Smooth muscle cell (in vitro differentiated cells): ENCODE data around the gene VGLL2. TPM values are rescaled to one million over a fixed set of nuclear protein-coding genes. Genes with fewer than 3 reads are reported as not detected.

Experiments used
- DNase-seq: peaks from one replicate; lab custom pipeline; 2025; ENCODE audit not compliant: unreplicated experiment; lab: John Stamatoyannopoulos, UW
- H2AFZ ChIP-seq: fragments of 200-600 bp; sonication (generic); 2 replicates; pipeline ENCODE4 v1.6.0; 2016; ENCODE audit warnings: antibody characterized with exemption, low read depth, mild to moderate bottlenecking
- H3F3A ChIP-seq: fragments of 200-600 bp; sonication (generic); 2 replicates; pipeline ENCODE4 v1.6.0; 2017; ENCODE audit warnings: antibody characterized with exemption, low read depth
- H3K27ac ChIP-seq: fragments of 200-600 bp; sonication (generic); 2 replicates; pipeline ENCODE4 v1.5.1; 2016; ENCODE audit warnings: low read depth, mild to moderate bottlenecking
- H3K27me3 ChIP-seq: fragments of 200-600 bp; sonication (generic); 2 replicates; pipeline ENCODE4 v1.6.1; 2016; ENCODE audit warnings: low read depth, mild to moderate bottlenecking
- H3K36me3 ChIP-seq: fragments of 200-600 bp; sonication (generic); 2 replicates; pipeline ENCODE4 v1.5.1; 2016; ENCODE audit warnings: low read depth
- H3K4me1 ChIP-seq: fragments of 200-600 bp; sonication (generic); 2 replicates; pipeline ENCODE4 v1.5.1; 2016; ENCODE audit warnings: low read depth
- H3K4me2 ChIP-seq: fragments of 200-600 bp; sonication (generic); 2 replicates; pipeline ENCODE4 v1.6.0; 2016; ENCODE audit warnings: mild to moderate bottlenecking
- H3K4me3 ChIP-seq: fragments of 200-600 bp; sonication (generic); 2 replicates; pipeline ENCODE4 v1.5.1; 2016; ENCODE audit warnings: mild to moderate bottlenecking
- H3K79me2 ChIP-seq: fragments of 200-600 bp; sonication (generic); 2 replicates; pipeline ENCODE4 v1.6.0; 2016; ENCODE audit warnings: low read depth, mild to moderate bottlenecking
- H3K9ac ChIP-seq: fragments of 200-600 bp; sonication (generic); 2 replicates; pipeline ENCODE4 v1.6.0; 2016; ENCODE audit warnings: low read depth
- H3K9me3 ChIP-seq: fragments of 200-600 bp; sonication (generic); replicated peaks from 2 replicates; pipeline ENCODE4 v1.5.1; 2016; ENCODE audit warnings: low read depth
- H4K20me1 ChIP-seq: fragments of 200-600 bp; sonication (generic); 2 replicates; pipeline ENCODE4 v1.6.0; 2016; ENCODE audit warnings: low read depth
- WGBS: methylation state at CpG from one replicate; pipeline ENCODE4 v1.1.7; 2016; ENCODE audit warnings: low lambda C conversion rate; 5-methylcytosine and 5-hydroxymethylcytosine counted together
- polyA plus RNA-seq: library from polyadenylated mRNA; unstranded; fragments of >200 nt; fragmentation: Nextera tagmentation; extraction: Ambion mirVana; gene quantifications from 2 replicates; pipeline ENCODE4 v1.2.1, GENCODE V29; 2016
- total RNA-seq: library from RNA; depleted of rRNA; stranded (reverse); fragments of >200 nt; gene quantifications from 2 replicates; pipeline ENCODE4 v1.2.3, GENCODE V29; 2014
- TF ChIP-seq, protein P1 (sequence below): fragments of 200-600 bp; sonication (generic); IDR thresholded peaks from 2 replicates; pipeline ENCODE4 v1.5.1; 2017; ENCODE audit warnings: borderline replicate concordance, mild to moderate bottlenecking, antibody characterized with exemption; ENCODE audit not compliant: insufficient read depth, poor library complexity, severe bottlenecking

Gene VGLL2
- total and polyA plus RNA-seq, 2 experiments from 2014 or later: not detected

DNA sequence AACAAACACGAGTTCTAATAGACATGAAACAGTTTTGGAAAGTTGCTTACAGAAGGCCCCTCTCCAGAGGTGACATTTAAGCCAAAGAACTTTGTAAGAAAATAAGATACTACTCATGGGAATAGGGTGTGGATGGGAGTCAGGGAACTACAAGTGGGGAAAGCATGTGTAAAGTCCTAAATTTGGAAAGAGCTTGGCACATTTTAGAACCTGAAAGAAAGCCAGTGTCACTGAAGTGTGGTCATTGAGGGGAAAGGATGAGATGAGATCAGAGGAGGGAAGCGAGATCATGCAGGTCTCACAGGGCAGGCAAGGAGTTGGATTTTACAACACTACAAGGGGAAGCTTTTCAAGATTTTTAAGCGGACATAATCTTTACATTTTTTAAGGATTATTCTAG is 38.0 kb downstream of the VGLL2 start:
- no peaks in the 10 kb centered on the region for H3K9me3 ChIP-seq
- H3K4me3 ChIP-seq: no peak overlapping the region
- no peak overlapping the region for H3K4me2 ChIP-seq
- WGBS: 71% methylated on average over 3 of the region's 3 CpGs
- no peaks in the 10 kb centered on the region for H3K79me2 ChIP-seq
- TF ChIP-seq, protein P1, sequence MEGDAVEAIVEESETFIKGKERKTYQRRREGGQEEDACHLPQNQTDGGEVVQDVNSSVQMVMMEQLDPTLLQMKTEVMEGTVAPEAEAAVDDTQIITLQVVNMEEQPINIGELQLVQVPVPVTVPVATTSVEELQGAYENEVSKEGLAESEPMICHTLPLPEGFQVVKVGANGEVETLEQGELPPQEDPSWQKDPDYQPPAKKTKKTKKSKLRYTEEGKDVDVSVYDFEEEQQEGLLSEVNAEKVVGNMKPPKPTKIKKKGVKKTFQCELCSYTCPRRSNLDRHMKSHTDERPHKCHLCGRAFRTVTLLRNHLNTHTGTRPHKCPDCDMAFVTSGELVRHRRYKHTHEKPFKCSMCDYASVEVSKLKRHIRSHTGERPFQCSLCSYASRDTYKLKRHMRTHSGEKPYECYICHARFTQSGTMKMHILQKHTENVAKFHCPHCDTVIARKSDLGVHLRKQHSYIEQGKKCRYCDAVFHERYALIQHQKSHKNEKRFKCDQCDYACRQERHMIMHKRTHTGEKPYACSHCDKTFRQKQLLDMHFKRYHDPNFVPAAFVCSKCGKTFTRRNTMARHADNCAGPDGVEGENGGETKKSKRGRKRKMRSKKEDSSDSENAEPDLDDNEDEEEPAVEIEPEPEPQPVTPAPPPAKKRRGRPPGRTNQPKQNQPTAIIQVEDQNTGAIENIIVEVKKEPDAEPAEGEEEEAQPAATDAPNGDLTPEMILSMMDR: no peak
- DNase-seq: no peak
- no peaks in the 10 kb centered on the region for H3K27me3 ChIP-seq
- no peak overlapping the region for H2AFZ ChIP-seq
- no peaks in the 10 kb centered on the region for H4K20me1 ChIP-seq
- no peaks in the 10 kb centered on the region for H3K4me1 ChIP-seq
- H3K36me3 ChIP-seq: no peaks in the 10 kb centered on the region
- H3K9ac ChIP-seq: no peak overlapping the region
- no peak overlapping the region for H3K27ac ChIP-seq
- no peaks in the 10 kb centered on the region for H3F3A ChIP-seq

DNA sequence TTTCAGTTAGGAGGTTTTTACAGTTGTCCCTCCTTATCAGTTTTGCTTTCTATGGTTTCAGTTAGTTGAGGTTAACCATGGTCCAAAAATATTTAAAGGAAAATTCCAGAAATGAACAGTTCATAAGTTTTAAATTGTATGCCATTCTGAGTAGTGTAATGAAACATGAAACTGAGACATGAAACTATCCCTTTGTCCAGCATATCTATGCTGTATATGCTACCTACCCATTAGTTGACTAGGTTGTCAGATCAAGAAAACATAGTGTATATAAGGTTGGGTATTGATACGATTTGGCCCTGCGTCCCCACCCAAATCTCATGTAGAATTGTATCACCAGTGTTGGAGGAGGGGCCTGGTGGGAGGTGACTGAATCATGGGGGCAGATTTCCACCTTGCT is 39.1 kb downstream of the VGLL2 start:
- no peaks in the 10 kb centered on the region for H3K9me3 ChIP-seq
- WGBS: 94% methylated on average over 2 of the region's 2 CpGs
- no peaks in the 10 kb centered on the region for H3K36me3 ChIP-seq
- H3K27me3 ChIP-seq: no peaks in the 10 kb centered on the region
- no peak overlapping the region for H3K4me3 ChIP-seq
- no peaks in the 10 kb centered on the region for H3F3A ChIP-seq
- H4K20me1 ChIP-seq: no peaks in the 10 kb centered on the region
- no peaks in the 10 kb centered on the region for H3K4me1 ChIP-seq
- H3K27ac ChIP-seq: no peak overlapping the region
- no peak for DNase-seq
- H3K4me2 ChIP-seq: no peak overlapping the region
- H3K9ac ChIP-seq: no peak overlapping the region
- TF ChIP-seq, protein P1: no peak
- H3K79me2 ChIP-seq: no peaks in the 10 kb centered on the region
- no peak overlapping the region for H2AFZ ChIP-seq

DNA sequence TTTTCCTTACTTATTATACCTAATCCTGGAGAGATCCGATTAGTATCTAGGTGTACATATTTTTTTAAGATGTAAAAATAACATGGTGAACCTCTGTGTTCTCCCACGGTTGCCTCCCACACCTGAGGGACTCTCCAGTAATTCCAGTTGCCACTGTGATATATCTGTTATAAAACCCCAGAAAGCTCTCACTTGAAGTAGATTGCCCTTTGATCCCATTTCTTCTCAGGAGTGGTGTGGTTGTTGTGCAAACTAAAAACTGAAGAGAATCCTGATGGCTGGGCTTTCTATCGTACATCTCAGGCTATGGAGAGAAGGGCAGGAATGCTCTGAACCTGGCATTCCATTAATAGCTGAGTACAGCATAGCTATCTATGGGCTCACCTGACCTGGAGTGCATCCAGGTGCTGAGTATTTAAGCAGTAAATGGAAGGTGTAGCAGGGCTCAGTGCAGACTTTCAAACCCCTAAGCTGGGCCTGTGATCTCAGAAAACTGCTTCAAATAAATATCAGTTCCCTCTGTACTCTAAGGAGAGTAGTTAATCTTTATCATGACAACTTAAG is 41.0 kb downstream of the VGLL2 start:
- Histone ChIP-seq H3K4me3 (no peak overlapping the region), H3K36me3 (no peaks in the 10 kb centered on the region), H3K27me3 (no peaks in the 10 kb centered on the region), H2AFZ (no peak overlapping the region), H3K4me1 (no peaks in the 10 kb centered on the region), H3K27ac (no peak overlapping the region), H3K79me2 (no peaks in the 10 kb centered on the region), H3F3A (no peaks in the 10 kb centered on the region), H3K9me3 (no peaks in the 10 kb centered on the region), H4K20me1 (no peaks in the 10 kb centered on the region), H3K9ac (no peak overlapping the region), H3K4me2 (no peak overlapping the region)
- TF ChIP-seq, protein P1: no peak
- DNase-seq: no peak
- 78% methylated on average over 3 of the region's 3 CpGs for WGBS

DNA sequence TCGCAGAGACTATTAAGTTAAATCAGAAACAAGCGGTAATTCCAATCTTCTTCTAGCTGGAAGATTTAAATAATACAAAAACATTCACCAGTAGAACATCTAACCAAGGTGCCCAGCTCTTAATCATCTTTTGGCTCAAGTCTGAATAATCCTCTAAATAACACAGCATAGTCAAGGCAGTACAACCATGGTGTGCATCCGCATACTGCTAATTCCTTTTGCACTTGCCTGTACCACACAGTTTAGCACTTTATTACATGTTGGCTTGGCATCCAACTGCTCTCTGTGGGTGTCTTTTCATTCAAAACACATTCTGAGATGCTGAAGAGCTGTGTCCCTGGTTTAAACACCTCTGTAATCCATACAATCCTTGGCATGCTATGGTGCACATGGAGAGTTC is 42.3 kb downstream of the VGLL2 start:
- Histone ChIP-seq H3K4me1 (no peaks in the 10 kb centered on the region), H3K4me2 (no peak overlapping the region), H3K79me2 (no peaks in the 10 kb centered on the region), H3F3A (no peaks in the 10 kb centered on the region), H3K27ac (no peak overlapping the region), H3K4me3 (no peak overlapping the region), H3K27me3 (no peaks in the 10 kb centered on the region), H2AFZ (no peak overlapping the region), H3K9ac (no peak overlapping the region), H3K9me3 (no peaks in the 10 kb centered on the region), H4K20me1 (no peaks in the 10 kb centered on the region), H3K36me3 (no peaks in the 10 kb centered on the region)
- no peak for DNase-seq
- TF ChIP-seq, protein P1: no peak
- WGBS: 78% methylated on average over 3 of the region's 3 CpGs
